T-helper 9 cell (primary cell): ENCODE measurements around the gene TBRG4.

ENCODE experiments used
- DNase-seq: peaks from one replicate; pipeline ENCODE4 v3.0.0-alpha.2; 2020

The TBRG4 gene

GRCh38 chr7:45088146-45088701, 23.3 kb downstream of the TBRG4 start:
- no peak for DNase-seq

- no peak for DNase-seq
Observed at GRCh38 chr7:45087301-45088145, 24.0 kb downstream of the TBRG4 start.

DNA sequence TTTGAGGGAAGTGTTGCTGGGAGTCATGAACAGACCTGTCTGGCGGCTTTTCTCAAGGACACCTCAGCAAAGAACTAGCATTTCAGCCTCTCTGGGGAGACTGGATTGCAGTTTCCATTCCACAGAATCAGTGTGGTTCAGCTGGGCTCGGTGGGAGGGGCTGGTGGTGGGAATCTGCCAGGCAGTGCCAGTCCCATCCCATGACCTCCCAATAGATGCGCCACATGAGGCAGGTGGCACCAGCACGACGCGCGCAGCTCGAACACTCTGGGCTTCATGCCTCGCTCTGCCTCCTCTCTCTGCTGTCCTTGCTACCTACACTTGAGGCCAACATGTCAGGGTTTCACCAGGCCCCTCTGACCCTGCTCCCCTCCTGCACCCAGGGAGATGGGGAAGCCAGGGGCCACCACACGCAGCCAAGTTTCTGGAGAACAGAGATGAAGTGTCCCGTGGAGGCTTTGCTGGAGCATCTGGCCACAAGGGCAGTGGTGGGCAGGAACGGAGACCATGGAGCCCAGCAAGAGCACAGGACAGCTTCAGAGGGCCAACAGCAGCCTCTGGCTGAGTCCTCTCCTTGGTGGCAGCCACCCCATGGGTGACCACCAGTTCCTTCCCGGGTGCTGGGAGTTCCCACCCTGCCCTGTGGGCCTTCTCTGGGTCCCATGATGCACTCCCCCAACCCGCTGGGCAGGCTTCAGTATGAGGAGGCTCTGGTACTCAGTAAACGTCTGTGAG, 25.0 kb downstream of the TBRG4 start:
- no peak for DNase-seq

GRCh38 chr7:45085619-45086200, 25.8 kb downstream of the TBRG4 start:
- DNase-seq: no peak

- DNase-seq: no peak
Observed at GRCh38 chr7:45084901-45085618, 26.4 kb downstream of the TBRG4 start.

GRCh38 chr7:45084336-45084735, 27.2 kb downstream of the TBRG4 start:
- no peak for DNase-seq

DNA sequence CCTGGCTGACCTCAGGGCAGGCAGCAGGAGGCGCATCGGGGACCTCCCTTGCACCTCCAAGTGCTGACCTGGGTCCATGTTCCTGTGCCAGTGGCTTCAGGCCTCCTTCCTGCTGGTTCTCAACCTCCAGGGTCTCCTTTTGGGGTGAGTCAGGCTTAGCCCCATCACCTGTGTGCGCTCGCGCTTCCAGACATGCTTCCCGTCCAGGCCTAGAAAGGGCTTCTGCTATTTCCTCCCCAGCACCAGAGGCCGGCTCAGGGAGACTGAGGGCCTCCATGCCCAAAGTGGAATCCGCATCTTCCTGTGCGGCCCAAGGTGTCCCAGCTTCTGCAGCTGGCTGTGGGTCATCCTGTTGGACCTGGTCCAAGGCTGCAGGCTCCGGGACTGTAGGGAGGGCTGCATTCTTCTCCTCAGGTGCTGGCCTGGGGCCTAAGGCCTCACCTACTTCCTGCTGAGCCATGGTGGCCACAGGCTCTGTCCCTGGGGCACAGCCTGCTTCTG, 28.6 kb downstream of the TBRG4 start:
- DNase-seq: no peak

DNA sequence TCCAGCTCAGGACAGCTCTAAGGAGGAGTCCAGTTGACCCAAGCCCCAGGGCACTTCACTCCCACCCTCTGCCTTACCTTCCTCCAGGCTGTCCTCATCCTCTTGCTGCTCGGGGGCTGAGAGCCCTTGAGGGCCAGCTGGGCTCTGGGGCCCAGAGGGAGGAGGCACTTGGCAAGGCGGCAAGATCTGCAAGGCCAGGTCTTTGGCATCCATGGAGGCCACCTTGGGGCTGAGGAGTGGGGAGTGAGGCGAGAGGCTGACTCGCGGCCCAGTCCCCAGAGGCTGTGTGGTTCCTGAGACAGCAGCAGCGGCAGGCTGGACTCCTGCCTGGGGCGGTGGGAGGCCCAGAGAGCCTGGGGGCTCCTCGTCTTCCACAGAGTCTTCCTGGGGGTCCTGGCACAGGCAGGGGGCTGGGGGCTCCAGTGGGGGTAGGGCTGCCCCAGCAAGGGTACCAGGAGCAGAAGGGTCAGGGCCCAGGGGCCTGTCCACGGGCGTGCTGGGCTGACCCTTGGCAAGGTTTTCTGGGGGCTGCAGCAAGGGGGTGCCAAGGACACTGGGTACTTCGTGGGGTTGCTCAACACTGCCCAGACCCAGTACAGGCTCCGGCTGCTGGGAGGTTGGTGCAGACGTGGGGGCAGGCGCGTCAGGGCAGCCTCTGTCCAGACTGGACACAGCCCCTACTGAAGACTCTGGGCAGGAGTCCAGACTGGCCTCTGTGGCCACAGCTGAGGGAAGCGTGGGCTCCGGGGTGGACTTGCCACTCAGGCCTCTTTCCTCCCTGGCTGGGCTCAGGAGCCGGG, 29.3 kb downstream of the TBRG4 start:
- no peak for DNase-seq

- DNase-seq: no peak
Observed at GRCh38 chr7:45081670-45081974, 29.9 kb downstream of the TBRG4 start.

GRCh38 chr7:45080958-45081669, 30.4 kb downstream of the TBRG4 start:
- DNase-seq: no peak

DNA sequence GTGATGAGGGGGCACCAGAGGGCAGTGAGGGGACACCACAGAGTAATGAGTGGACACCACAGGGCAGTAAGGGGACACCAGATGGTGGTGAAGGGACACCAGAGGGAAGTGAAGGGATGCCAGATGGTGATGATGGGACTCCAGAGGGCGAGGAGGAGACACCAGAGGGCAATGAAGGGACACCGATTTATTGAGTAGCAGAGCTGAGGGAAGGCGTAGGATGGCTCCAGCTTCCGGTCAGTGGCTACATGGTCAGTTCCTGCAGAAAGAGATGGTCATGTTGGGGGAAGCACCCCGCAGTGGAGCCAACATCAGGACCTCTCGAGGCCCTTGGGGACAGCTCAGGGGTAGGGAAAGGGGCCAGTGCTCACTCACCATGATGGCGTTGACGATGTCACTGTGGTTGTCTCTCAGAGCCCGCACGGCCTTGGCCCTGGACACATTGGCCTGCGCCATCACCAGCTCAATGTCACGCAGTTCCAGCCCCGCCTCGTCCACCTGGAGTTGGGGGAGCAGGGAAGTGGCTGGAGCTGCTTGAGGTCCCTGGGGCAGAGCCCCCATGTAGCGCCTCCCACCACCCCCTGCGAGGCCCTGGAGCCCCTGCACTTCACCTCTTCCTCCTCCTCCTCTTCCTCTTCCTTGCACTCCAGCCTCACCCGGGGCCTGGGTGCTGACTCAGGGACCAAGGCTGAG, 31.1 kb downstream of the TBRG4 start:
- DNase-seq: no peak

GRCh38 chr7:45078125-45078681, 33.3 kb downstream of the TBRG4 start:
- no peak for DNase-seq

DNA sequence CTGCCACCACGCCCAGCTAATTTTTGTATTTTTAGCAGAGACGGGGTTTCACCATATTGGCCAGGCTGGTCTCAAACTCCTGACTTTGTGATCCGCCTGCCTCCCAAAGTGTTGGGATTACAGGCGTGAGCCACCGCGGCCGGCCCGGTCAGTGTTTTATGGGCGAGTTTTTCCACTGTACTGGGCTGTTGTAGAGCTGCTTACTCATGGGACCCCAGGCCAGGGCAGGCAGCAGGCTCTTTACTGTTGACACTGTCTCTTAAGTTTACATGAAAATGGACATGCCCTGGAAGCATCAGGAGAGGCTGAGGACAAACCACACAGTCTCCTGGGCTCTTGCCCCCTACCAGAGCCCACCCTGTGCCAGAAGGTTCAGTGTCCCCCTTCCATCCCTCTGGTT, 33.9 kb downstream of the TBRG4 start:
- no peak for DNase-seq

DNA sequence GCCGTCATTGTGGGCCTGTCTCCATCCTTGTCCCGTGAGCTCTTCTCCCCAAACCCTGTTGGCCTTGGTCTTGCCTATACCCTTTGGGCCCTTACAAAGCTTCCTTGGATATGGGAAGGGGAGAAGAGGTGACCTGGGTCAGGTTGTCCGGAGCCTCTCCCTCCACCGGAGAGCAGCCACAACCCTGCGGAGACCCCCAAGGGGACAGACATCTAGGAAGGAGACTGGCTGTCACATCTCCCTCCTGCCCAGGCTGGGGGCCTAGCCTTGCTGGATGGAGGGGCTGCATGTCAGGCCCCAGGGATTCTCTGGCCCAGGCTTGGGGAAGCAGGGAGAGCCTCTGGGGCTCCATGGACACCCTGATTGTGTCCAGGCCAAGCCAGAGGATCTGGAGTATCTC, 34.6 kb downstream of the TBRG4 start:
- DNase-seq: no peak

- DNase-seq: no peak
Observed at GRCh38 chr7:45075871-45076796, 35.4 kb downstream of the TBRG4 start.

DNA sequence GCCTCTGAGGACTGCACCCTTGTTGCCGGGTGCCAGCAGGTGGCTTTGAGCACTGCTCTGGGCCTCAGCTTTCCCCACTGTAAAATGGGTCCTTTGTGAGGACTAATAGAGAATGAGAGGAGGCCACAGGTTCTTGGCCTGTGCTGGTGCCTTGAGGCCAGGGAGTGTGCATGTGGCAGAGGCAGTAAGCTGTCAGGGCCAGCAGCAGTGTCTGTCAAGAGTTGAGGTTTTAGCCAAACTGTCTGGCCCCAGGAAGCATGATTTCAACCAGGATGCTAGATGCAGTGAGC, 36.2 kb downstream of the TBRG4 start:
- no peak for DNase-seq

- no peak for DNase-seq
Observed at GRCh38 chr7:45074528-45075354, 36.8 kb downstream of the TBRG4 start.

- no peak for DNase-seq
Observed at GRCh38 chr7:45073786-45074527, 37.5 kb downstream of the TBRG4 start.
